Stimulated activated memory B cell treated with anti-CD40 and anti-IgM and Interleukin-4, amounts not matched to agents 10 μg/mL and 1 μg/mL and 100 μg/mL, for 72 hours (primary cell): ENCODE data around the gene PARS2.

Source experiments
- ATAC-seq: fragments of 150-1000 bp; cut with Tn5 transposase; 2 replicates; pipeline ENCODE4 v1.10.0; 2021
- H3K27ac Mint-ChIP-seq: one replicate; pipeline ENCODE4 v1.8.0; 2022; ENCODE audit warnings: mild to moderate bottlenecking, mixed read lengths
- H3K27me3 Mint-ChIP-seq: one replicate; pipeline ENCODE4 v1.8.0; 2022; ENCODE audit warnings: mixed read lengths
- H3K36me3 Mint-ChIP-seq: one replicate; pipeline ENCODE4 v1.8.0; 2022; ENCODE audit warnings: mixed read lengths
- H3K4me1 Mint-ChIP-seq: one replicate; pipeline ENCODE4 v1.8.0; 2022; ENCODE audit warnings: mixed read lengths
- H3K4me3 Mint-ChIP-seq: one replicate; pipeline ENCODE4 v1.8.0; 2022; ENCODE audit warnings: mild to moderate bottlenecking, moderate library complexity, mixed read lengths
- H3K9me3 Mint-ChIP-seq: one replicate; pipeline ENCODE4 v1.8.0; 2022; ENCODE audit warnings: mixed read lengths

Gene PARS2

GRCh38 chr1:54804471-54805132 is 40.3 kb upstream of the PARS2 start:
- H3K4me1 Mint-ChIP-seq: peaks cover 17% of the 10 kb centered on the region
- no peak overlapping the region for H3K27ac Mint-ChIP-seq

GRCh38 chr1:54803761-54804470 is 39.6 kb upstream of the PARS2 start:
- peaks cover 24% of the 10 kb centered on the region for H3K4me1 Mint-ChIP-seq
- no peak for ATAC-seq
- H3K27ac Mint-ChIP-seq: no peak overlapping the region
- no peaks in the 10 kb centered on the region for H3K27me3 Mint-ChIP-seq
- no peaks in the 10 kb centered on the region for H3K36me3 Mint-ChIP-seq
- H3K9me3 Mint-ChIP-seq: no peaks in the 10 kb centered on the region
- H3K4me3 Mint-ChIP-seq: no peak overlapping the region

More at GRCh38 chr1:54804471-54805132, 40.3 kb upstream of the PARS2 start:
- no peaks in the 10 kb centered on the region for H3K9me3 Mint-ChIP-seq
- H3K27me3 Mint-ChIP-seq: no peaks in the 10 kb centered on the region
- H3K4me3 Mint-ChIP-seq: no peak overlapping the region
- no peak for ATAC-seq
- no peaks in the 10 kb centered on the region for H3K36me3 Mint-ChIP-seq

GRCh38 chr1:54800899-54801759 is 36.8 kb upstream of the PARS2 start, which contains the start of gene TTC22:
Gene TTC22, minus strand, starts transcription at chr1:54801323. Its CDS starts 160 bp downstream, at chr1:54801163.
- Mint-ChIP-seq H3K4me3 (peak within 1 kb of the TSS; percentile 91), H3K9me3 (no peaks in the 10 kb centered on the region), H3K36me3 (peaks cover 5% of the 10 kb centered on the region), H3K27ac (peak within 1 kb of the TSS; percentile 68), H3K27me3 (no peaks in the 10 kb centered on the region), H3K4me1 (peaks cover 38% of the 10 kb centered on the region)
- peak; percentile 93 for ATAC-seq

- no peaks in the 10 kb centered on the region for H3K27me3 Mint-ChIP-seq
- peaks cover 38% of the 10 kb centered on the region for H3K4me1 Mint-ChIP-seq
- ATAC-seq: no peak
- no peaks in the 10 kb centered on the region for H3K9me3 Mint-ChIP-seq
- peak overlapping the region; percentile 68 for H3K27ac Mint-ChIP-seq
- H3K36me3 Mint-ChIP-seq: peaks cover 10% of the 10 kb centered on the region
- peak overlapping the region; percentile 91 for H3K4me3 Mint-ChIP-seq
These were observed 35.9 kb upstream of the PARS2 start for GRCh38 chr1:54800041-54800898.

GRCh38 chr1:54798769-54799641 is 34.7 kb upstream of the PARS2 start:
- ATAC-seq: no peak
- peaks cover 10% of the 10 kb centered on the region for H3K36me3 Mint-ChIP-seq
- peak overlapping the region; percentile 3 for H3K4me3 Mint-ChIP-seq
- no peaks in the 10 kb centered on the region for H3K27me3 Mint-ChIP-seq
- H3K9me3 Mint-ChIP-seq: no peaks in the 10 kb centered on the region
- H3K4me1 Mint-ChIP-seq: peaks cover 44% of the 10 kb centered on the region
- peak overlapping the region; percentile 59 for H3K27ac Mint-ChIP-seq

- H3K27ac Mint-ChIP-seq: peak overlapping the region; percentile 59
- H3K4me3 Mint-ChIP-seq: no peak overlapping the region
- no peak for ATAC-seq
- H3K4me1 Mint-ChIP-seq: peaks cover 44% of the 10 kb centered on the region
- H3K27me3 Mint-ChIP-seq: no peaks in the 10 kb centered on the region
- H3K36me3 Mint-ChIP-seq: peaks cover 10% of the 10 kb centered on the region
- no peaks in the 10 kb centered on the region for H3K9me3 Mint-ChIP-seq
These were observed 33.9 kb upstream of the PARS2 start for GRCh38 chr1:54798206-54798605.

GRCh38 chr1:54796902-54797301 is 32.6 kb upstream of the PARS2 start:
- no peak for ATAC-seq
- Mint-ChIP-seq H3K4me1 (peaks cover 42% of the 10 kb centered on the region), H3K4me3 (no peak overlapping the region), H3K27me3 (no peaks in the 10 kb centered on the region), H3K9me3 (no peaks in the 10 kb centered on the region), H3K27ac (no peak overlapping the region), H3K36me3 (peaks cover 17% of the 10 kb centered on the region)

- no peak overlapping the region for H3K4me3 Mint-ChIP-seq
- H3K9me3 Mint-ChIP-seq: no peaks in the 10 kb centered on the region
- H3K27me3 Mint-ChIP-seq: no peaks in the 10 kb centered on the region
- H3K36me3 Mint-ChIP-seq: peaks cover 25% of the 10 kb centered on the region
- no peak for ATAC-seq
- H3K4me1 Mint-ChIP-seq: peaks cover 35% of the 10 kb centered on the region
- H3K27ac Mint-ChIP-seq: no peak overlapping the region
These were observed 31.6 kb upstream of the PARS2 start for GRCh38 chr1:54795841-54796468.

- no peaks in the 10 kb centered on the region for H3K9me3 Mint-ChIP-seq
- ATAC-seq: no peak
- peaks cover 26% of the 10 kb centered on the region for H3K36me3 Mint-ChIP-seq
- H3K4me1 Mint-ChIP-seq: peaks cover 34% of the 10 kb centered on the region
- H3K27me3 Mint-ChIP-seq: no peaks in the 10 kb centered on the region
- no peak overlapping the region for H3K4me3 Mint-ChIP-seq
- H3K27ac Mint-ChIP-seq: no peak overlapping the region
These were observed 31.0 kb upstream of the PARS2 start for GRCh38 chr1:54795356-54795665.

GRCh38 chr1:54794451-54795355 is 30.4 kb upstream of the PARS2 start:
- Mint-ChIP-seq H3K4me3 (no peak overlapping the region), H3K27ac (no peak overlapping the region), H3K4me1 (peaks cover 28% of the 10 kb centered on the region), H3K27me3 (no peaks in the 10 kb centered on the region), H3K36me3 (peaks cover 28% of the 10 kb centered on the region), H3K9me3 (no peaks in the 10 kb centered on the region)
- ATAC-seq: no peak

- no peaks in the 10 kb centered on the region for H3K9me3 Mint-ChIP-seq
- no peaks in the 10 kb centered on the region for H3K27me3 Mint-ChIP-seq
- peaks cover 9% of the 10 kb centered on the region for H3K4me1 Mint-ChIP-seq
- no peak overlapping the region for H3K4me3 Mint-ChIP-seq
- H3K27ac Mint-ChIP-seq: no peak overlapping the region
- H3K36me3 Mint-ChIP-seq: peaks cover 31% of the 10 kb centered on the region
- no peak for ATAC-seq
These were observed 28.5 kb upstream of the PARS2 start for GRCh38 chr1:54792686-54793282.

GRCh38 chr1:54791880-54792522 is 27.7 kb upstream of the PARS2 start:
- H3K27ac Mint-ChIP-seq: no peak overlapping the region
- ATAC-seq: no peak

More at GRCh38 chr1:54791880-54792522, 27.7 kb upstream of the PARS2 start:
- H3K36me3 Mint-ChIP-seq: peaks cover 37% of the 10 kb centered on the region
- no peaks in the 10 kb centered on the region for H3K9me3 Mint-ChIP-seq
- H3K4me1 Mint-ChIP-seq: peaks cover 6% of the 10 kb centered on the region
- no peaks in the 10 kb centered on the region for H3K27me3 Mint-ChIP-seq
- H3K4me3 Mint-ChIP-seq: no peak overlapping the region
